NCI-H128 (cell line): ENCODE data around the gene BOLA2B.

Source experiments
- DNase-seq: peaks from one replicate; lab custom pipeline; 2025; ENCODE audit not compliant: unreplicated experiment; lab: John Stamatoyannopoulos, UW

BOLA2B gene

DNA sequence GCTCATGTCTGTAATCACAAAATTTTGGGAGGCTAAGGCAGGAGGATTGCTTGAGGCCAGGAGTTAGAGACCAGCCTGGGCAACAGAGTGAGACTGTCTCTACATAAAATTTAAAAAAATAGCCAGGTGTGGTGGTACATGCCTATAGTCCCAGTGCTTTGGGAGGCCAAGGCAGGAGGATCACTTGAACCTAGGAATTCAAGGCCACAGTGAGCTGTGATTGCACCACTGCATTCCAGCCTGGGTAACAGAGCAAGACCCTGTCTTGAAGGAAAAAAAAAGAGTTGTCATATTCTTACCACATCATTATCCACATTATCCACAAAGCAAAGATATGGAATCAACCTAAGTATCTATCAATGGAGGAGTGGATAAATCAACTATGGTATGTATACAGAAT, 49.4 kb downstream of the BOLA2B start:
- no peak for DNase-seq

DNA sequence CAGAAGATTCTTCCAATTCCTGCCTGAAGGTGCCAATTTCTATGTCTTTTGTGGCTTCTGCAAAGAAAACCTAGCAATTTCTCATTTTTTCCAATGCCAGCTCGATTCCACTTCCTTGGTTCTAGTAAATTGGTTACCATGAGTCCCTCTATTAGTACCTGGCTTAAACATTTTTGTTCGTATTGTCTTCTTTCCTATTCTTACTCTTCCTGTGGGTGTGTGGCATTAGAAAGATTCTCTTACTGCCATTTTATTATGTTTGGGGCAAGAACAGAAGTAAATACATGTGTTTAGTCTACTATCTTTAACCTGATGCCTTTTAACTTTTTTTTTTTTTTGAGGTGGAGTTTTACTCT, 50.1 kb downstream of the BOLA2B start:
- no peak for DNase-seq
